Left renal cortex interstitium (tissue), 4 donors: Measurements from ENCODE around the gene DNAJB14. TPM values are rescaled to one million over a fixed set of nuclear protein-coding genes. Genes with fewer than 3 reads are reported as not detected.
A peak's percentile ranks its signal among the peaks of the same experiment; 100 is the strongest.
"Not testable (repeated sequence)": the region's sequence is repeated elsewhere in the genome, so short reads cannot be mapped to it uniquely, and the experiment has no call there.

Experiments used
- DNase-seq, 4 donors: peaks; one replicate each; pipeline ENCODE4 v3.0.0-alpha.2; 2013; ENCODE audit warnings: low read depth in 4 of 4, low spot score in 2 of 4, missing footprints in 1 of 4
- polyA plus RNA-seq, 4 donors: library from polyadenylated mRNA; unstranded; fragments of 120-200 nt; gene quantifications; one replicate each; pipeline ENCODE4 v1.2.1, GENCODE V29; 2013; ENCODE audit not compliant: insufficient read length in 4 of 4

DNAJB14 gene
- 10 to 100 TPM; 31.7 to 42.4 (median 36.6) TPM for polyA plus RNA-seq

DNA sequence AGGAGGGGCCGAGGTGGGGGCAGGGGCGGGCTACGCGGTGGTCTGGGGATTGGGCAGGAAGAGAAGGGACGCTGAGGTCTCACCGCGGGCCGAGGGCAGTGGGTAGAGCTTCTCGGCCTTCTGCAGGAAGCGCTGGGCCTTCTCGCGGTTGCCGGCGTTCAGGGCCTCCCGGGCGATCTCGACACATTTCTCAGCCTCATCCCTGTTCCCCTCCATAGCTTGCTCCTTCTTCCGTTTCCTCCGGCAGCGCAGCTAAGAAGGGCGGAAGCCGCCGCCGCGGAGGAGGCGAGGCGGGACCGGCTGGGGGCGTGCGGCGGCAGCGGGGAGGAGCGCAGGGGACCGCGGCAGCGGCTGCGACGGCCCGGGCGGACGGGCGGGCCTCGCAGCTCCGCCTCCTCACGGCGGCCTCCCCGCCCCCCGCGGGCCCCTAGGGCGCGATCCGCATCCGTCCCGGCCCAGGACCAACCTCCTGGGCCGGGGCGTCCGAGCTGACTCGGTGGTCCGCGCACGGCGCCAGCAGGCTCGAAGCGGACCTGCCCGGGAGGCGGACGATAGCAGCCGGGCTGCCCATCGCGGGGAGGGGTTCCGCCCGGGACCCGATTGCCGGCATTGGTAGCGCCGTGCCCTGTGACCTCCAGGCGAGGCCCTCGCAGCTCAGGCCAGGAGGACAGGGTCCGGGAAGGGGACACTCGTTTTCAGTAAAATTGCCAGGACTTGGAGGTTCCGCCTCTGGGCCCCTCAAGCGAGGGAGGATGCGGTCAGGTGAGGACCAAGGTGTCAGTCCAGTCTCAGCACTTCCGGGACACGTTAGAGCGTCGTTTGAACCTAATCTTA lies at the start of gene DNAJB14:
DNAJB14 (minus strand) TSS at position 263 of the 834 bp plus-strand sequence; CDS start at position 216, 47 bp downstream.
- peak; percentile 43 to 66 (median 54) for DNase-seq

DNA sequence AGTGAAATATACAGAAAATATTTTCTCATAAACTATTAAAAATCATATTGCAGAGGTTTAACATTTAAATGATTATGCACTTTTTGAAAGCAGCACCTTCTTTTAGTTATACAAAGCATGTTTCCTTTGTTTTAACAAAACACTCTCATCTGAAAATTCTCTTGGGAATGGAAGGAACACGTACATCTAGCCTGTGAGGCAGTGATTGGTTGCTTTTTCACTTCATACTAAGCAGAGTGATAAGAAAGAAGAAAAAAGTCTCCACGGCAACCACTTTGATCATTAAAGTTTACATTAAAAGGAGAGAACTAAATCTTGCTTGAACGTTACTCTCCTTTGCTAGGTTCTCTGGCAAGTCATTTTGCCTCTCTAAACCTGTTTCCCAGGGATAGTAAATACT lies 45.3 kb upstream of the DNAJB14 start:
- no peak for DNase-seq

DNA sequence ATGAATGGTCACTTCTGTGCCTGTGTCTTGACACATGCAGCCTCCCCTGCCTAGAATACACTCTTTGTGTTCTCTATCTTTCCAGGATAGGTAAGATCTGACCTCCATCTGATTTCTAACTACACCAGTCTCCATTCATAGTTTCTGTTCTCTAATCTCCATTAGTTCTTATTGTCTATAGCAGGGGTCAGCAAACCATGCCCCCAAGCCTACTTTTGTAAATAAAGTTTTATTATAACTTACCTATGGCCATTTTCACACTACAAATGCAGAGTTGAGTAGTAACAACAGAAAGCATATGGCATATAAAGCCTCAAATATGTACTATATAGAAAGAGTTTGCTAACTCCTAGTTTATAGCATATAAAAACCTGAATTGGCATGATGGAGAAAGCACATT lies 41.3 kb upstream of the DNAJB14 start:
- DNase-seq: no peak

DNA sequence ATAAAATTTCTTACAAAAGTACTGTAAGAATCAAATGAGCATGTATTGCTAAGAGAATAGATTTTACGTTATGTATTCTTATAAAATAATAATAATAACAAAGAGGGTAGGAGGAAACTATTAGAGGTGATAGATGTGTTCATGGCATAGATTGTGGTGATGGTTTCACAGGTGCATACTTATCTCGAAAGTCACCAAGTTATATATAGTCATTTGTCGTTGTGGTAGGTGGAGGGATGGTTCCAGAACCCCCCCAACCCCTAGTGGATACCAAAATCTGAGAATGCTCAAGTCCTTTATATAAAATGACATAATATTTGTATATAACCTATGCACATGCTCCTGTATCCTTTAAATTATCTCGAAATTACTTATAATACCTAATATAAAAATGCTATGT lies 40.4 kb upstream of the DNAJB14 start:
- no peak for DNase-seq

DNA sequence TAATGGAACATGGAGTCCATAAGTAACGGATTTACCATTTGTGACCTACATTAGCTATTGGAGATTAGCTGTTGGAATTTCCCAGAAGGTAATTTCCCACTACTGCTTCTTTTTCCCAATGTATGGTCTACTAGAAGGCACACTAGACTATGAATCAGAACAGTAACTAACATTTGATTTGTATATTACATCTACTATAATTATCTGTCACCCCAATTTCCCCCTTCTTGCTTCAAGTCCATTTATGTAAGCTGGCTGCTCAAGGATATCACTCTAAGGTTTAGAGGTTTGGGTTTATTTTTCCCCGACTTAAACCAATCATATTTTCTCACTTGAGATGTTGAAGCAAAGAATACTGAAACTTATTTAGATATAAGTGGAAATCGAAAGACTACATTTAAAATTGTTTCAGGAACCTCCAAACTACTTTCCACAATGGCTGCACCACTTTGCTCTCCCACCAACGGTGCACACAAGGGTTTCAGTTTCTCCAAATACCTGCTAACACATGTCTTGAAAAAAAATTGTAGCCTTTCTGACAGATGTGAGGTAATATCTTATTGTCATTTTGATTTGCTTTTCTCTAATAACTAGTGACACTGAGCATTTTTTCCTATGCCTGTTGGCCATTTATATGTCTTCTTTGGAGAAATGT lies 37.0 kb upstream of the DNAJB14 start:
- no peak for DNase-seq

DNA sequence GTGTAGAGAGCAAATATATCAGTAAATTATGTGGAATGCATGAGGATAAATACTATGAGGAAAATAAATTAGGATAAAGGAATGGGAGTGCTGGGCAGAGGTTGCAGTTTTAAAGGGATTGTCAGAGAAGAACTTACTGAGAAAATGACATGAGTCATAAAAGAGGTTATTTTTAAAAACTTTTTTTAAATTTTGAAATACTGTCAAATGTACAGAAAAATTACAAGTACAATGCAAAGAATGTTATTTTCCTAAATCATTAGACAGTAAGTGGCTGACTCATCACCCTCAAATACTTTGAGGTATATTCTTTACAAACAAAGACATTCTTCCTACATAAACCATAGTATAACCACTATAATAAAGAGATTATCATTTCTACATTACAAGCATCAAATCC lies 33.5 kb upstream of the DNAJB14 start:
- DNase-seq: no peak

DNA sequence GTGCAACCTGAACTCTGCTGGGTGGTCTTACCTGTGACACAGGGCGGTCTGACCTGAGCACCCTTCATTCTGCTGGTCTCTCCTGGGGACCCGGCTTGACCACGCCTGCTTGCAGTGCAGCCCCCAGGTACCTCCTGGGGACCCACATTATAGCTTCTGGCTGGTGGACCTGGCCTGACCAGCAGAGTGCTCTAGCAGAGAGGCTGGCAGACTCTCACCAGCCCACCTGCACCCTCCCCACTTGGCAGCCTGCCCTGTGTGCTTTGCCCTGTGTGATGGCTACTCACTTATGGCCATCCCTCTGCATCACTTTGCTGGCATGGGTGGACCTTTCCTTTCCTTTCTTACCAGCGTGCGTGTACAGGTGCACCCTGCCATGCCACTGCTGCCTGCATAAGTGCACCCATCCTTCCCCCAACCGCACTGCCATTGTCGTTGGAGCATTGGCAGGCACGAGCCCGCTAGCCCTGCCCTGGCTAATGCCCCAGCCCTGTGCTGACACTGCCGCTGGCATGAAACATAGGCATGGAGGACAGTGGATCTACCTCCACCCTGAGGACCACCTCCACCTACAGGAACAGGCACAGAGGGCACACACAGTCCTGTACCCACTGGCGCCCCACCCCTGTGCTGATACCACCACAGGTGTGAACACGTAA lies 25.2 kb upstream of the DNAJB14 start:
- no peak for DNase-seq

DNA sequence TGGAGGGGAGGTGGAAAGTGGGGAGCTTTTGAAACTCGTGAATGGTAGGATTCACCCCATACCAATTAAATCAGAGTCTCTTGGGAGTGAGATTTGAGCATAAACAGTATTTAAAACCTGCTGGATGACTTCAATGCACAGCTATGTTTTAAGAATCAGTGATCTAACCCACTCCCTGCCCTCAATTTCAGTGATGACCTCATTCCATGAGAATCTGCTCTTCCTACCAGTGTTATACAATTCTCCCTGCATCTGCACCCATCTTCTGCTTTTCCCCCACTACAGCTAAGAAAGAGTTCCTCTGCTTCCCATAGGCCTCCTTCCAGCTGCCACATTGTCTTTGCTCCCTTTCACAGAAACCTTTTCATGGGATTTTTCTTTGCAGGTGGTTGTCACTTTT lies 21.9 kb upstream of the DNAJB14 start:
- no peak for DNase-seq

DNA sequence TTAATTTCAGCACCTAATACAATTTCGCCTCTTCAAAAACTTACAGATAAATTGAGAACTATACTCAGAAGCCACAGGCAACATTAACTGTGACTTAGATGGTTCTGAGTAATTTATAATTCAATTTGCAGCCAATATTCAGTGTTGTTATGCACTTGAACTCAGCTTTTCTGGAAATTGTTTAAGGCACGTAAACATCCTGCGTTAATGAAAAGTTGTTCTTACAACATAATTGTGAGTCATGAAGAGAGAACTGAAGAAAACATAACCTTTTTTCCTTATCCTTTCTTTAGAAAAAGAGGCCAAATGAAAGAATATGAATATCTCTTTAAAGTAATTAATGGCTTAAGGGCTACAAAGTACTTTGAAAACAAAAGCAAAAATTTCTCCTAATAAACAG lies 20.3 kb upstream of the DNAJB14 start:
- no peak for DNase-seq

DNA sequence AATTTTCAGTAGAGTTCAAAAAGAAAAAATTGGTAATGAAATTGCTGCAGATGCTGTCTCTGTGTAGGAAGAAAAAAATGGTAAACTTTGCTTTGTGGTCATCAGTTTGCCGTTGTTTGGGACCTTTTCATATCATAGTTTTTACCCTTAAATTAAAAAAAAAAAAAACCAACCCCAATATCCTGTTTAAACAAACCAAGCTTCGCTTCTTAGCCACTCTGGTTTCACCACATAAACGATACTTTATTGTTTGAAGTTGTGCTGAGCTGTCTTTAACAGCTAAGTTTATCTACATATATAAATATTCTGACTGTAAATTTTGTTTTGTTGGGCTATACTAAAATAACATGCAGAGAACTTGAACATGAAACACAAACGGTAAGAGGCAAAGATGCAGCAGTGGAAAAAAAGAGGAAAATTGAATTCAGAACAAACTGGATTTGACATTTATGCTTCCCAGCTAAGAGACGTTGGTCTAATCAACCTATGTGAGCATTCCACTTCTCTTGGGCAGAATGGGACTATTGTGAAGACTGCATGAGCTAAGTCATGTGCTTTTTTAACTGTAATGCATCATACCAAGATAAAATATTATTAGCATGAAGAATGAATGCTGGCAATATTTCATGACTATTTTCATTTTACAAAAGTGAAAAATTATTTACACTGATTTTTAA lies 19.4 kb upstream of the DNAJB14 start:
- DNase-seq: no peak

DNA sequence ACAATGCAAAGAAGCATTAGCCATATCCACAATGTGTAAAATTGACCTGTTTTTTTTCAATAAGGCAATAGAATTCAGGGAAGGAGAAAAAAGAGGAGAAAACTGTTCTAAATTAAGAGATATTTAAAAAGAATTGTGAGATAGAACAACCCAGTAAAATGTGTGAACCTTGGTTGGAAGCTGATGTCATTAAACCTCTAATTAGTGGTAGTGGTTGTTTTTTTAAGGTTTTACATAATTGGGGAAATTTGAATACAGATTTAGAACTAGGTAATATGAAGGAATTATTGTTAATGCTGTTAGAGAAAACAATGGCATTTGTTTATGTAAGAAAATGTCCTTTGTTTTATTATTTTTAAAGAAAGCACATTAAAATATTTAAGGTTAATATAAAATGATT lies 18.8 kb upstream of the DNAJB14 start:
- no peak for DNase-seq

DNA sequence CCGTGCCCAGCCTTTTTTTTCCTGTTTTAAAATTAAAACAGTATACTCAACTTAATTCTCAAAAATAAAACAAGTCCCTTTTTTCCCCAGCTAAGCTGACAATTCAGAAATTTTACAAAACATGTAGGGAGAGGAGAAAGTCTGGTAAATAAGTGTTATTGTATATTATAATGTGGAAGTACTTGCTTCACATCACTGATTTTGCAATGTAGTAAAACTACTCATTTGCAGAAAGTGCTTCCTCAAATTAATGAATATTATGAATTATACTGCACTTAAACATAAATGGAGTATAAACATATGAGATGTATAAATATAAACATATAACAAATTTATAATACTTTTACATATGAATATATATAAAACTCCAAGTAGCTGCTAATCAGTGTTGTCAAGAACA lies 15.3 kb upstream of the DNAJB14 start:
- DNase-seq: no peak

DNA sequence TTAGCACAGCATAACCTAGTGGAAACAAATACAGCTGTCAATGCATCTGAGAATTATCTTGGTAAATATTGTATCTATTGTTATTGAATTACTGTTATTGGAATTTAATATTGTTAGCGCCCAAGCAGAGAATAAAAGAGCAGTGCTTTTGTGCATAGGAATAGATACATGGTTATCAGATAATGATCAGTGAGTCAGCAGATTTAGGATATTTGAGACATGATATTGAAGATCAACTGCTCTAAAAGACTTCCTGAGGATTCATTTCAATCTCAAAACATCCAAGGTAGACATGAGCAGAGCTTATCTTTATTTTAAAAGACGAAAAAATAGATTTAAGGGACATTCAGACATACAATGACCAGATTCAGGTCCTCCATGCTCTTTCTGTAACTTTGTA lies 14.2 kb upstream of the DNAJB14 start:
- no peak for DNase-seq

DNA sequence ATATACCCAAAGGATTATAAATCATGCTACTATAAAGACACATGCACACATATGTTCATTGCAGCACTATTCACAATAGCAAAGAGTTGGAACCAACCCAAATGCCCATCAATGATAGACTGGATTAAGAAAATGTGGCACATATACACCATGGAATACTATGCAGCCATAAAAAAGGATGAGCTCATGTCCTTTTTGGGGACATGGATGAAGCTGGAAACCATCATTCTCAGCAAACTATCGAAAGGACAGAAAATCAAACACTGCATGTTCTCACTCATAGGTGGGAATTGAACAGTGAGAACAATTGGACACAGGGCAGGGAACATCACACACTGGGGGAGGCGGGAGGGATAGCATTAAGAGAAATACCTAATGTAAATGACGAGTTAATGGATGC lies 11.8 kb upstream of the DNAJB14 start:
- not testable (repeated sequence) for DNase-seq

DNA sequence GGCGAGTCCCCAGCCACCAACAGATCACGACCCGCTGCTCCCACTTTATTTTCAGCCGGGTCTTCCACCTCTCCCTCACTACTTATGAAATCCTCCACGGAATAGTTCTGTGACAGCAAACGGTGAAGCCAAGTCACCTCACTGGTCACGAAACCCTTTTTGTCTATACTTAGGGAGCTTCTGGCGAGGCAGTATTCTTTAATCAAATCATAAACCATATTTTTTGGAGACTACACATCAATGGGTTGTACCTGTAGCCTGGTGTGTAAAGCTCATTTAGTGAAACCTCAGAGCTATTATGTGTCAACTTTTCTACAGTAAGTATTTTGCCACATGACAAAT lies 4.5 kb upstream of the DNAJB14 start:
- peak in 1 of 4 donors; percentile 14 for DNase-seq

DNA sequence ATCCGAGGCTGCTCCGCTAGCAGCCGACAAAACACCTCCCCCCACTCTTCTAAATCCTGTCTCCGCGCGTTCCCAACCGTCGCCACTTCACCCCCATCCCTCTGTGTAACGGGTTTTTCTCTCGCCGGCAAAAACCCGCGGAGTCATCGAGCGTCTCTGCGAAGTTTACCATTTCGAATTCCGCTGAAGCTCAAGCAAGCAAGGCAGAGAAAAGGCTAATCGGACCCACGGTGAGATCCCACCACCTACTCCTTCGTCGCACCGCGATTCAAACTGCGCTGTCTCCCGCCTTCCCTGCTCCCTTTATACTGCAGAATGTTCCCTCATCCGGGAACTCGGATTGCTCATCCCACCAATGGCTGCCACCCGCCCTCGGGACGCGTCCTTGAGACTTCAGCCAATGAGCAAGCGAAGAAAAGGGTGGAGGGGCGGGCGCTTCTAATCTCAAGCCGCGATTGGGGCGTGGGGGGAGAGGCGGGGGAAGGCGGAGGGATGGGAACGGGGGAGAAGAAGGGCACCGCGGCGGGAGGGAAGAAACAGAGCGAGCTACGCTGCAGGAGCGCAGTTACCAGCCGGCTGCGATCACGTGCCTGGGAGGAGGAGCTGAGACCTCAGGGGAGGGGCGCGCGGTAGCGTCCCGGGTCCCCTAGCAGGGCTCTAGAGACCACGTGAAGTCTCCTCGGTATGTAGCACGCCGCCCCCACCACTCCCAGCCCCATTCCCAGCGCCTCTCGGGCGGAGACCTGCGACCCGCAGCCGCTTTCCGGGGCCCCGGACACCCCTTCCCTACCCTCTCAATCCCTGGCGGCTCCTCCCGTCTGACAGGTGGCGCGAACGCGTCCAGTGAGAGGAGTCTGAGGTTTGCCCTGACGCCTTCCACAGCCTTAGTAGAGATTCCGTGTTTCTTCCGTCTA lies 3.8 kb upstream of the DNAJB14 start, which contains the start of gene H2AZ1:
H2AZ1 (minus strand) TSS at position 277 of the 914 bp plus-strand sequence; CDS start at position 172, 105 bp downstream.
- peak; percentile 94 to 98 (median 96) for DNase-seq

DNA sequence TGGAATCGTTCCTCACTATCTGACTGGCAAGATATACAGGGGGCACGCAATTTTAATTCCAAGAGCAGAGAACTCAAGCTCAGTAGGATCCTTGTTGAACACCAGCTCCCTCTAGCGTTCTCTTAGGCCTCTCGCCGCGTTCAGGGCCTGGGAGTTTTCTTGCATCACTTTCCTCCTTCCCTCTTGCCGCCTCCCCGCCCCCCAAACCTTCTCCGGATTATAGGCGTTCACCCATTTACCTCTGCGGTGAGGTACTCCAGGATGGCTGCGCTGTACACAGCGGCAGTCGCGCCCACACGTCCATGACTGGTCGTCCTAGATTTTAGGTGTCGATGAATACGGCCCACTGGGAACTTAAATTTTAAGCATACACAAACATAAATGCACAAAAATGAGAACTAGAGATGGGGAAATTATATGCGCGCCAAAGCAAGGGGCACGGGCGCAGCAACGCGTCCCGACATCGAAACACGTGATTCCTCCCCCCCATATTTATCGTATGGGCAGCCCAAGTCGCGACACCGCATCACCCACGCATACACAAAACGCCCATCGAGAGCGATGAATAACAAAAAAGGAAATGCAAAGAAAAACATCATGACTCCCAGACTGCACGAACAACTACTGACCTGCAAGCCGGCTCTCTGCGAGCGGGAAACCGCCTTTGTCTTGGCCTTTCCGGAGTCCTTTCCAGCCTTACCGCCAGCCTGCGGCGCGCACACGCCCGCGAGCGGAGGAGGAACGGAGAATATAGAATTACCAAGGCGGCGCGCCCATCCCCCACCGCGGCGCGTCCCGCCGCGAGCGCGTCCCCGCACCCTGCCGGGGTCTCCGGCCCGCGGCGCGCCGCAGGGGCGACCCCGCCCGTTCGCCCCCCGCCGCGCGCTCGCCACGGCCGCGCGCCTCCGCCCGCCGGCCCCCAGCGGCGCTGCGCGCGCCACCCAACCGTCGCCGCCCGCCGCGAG lies 2.9 kb upstream of the DNAJB14 start:
- DNase-seq: peak; percentile 86 to 96 (median 87)

DNA sequence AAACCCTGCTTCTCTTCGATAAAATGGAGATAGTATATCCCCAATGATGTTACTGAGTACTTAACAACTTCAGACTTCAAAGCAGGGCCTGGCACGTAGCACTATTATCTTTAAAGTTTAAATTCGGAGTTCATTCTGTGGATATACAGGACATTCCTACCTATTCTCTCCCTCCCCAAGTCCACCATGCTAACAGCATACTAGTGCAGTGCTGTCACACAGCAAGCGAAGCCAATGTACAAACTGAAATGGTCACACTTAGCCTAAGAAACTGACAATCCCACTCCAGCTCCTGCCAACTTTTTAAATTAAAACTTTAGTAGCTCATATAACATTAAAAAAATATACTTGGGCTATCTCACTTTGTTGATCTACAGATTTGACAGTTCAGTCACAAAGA lies 1.2 kb upstream of the DNAJB14 start:
- no peak for DNase-seq

DNA sequence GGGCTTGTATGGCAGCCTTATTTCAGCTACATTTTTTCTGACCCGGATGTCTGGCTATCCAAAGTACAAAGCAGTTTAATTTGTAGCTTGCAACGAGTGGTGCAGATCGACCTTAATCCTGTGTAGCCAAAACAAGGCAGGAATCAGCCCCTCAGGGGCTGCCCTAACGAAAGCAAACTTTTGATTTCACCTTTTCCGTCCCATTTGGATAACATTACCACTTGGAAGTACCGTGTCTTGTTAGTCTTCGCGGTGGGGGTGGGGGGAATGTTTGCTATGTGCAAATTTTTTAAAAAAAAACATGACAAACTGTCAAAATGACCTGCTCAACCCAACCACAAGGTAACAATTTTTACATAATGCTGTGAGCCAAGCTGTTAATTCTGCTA lies 766 bp upstream of the DNAJB14 start:
- DNase-seq: no peak
